Measurements from ENCODE around the gene USP2. TPM values are rescaled to one million over a fixed set of nuclear protein-coding genes. Genes with fewer than 3 reads are reported as not detected.

Gene USP2
- total and polyA plus RNA-seq, 2 of the 8 experiments (the other 6 are each of a cell fraction or from before 2014, with no cell fraction given): 2.2 to 6.9 TPM

GRCh38 chr11:119422809-119423508, 41.5 kb upstream of the USP2 start, which contains the start of gene THY1 (continued):
- TF ChIP-seq CHD7 (IDR thresholded peaks at IDR 0.05; ENCODE audit: insufficient replicate concordance, low read length) (no peak), POLR2A (IDR thresholded peaks at IDR 0.05; ENCODE audit: control extremely low read depth in 1 of 2, low read depth in 2 of 2, low read length in 2 of 2) (peak; percentile 47 to 63; a peak in 2 of 3 replicates), EZH2 (IDR thresholded peaks at IDR 0.05; ENCODE audit: low read depth, low read length, severe bottlenecking) (no peak), CBX8 (IDR thresholded peaks at IDR 0.05; ENCODE audit: borderline replicate concordance, low read depth, low read length) (no peak), SIRT6 (IDR thresholded peaks at IDR 0.05; ENCODE audit: low read length) (no peak), TEAD4 (IDR thresholded peaks at IDR 0.05; ENCODE audit: low read depth, low read length) (no peak), CTBP2 (IDR thresholded peaks at IDR 0.05; ENCODE audit: borderline replicate concordance, insufficient read depth, insufficient read length, low read length) (no peak), JUN (IDR thresholded peaks at IDR 0.05; ENCODE audit: low read depth, low read length) (no peak), RAD21 (IDR thresholded peaks at IDR 0.05 in 1 of 2, conservative IDR thresholded peaks at IDR 0.05 in 1 of 2; ENCODE audit: low read depth in 2 of 2, low read length in 2 of 2) (0 out of 4 replicates have a peak, but pooled peaks of 1 of the 2 experiments have one; percentile 0)
